A673 (cell line): ENCODE data around the gene DDX20. TPM values are rescaled to one million over a fixed set of nuclear protein-coding genes. Genes with fewer than 3 reads are reported as not detected.

Experiments
- BruUV-seq: library from RNA; stranded (reverse); fragments of 400-500 nt; replicated peaks from 2 replicates; lab custom pipeline; 2021; lab: Mats Ljungman, UMichigan
- CTCF ChIA-PET: fragments of 300-600 bp; sonication (Branson Sonifier 250); formaldehyde crosslinking; loops from one replicate; lab custom pipeline; 2022; ENCODE audit warnings: antibody characterized with exemption; lab: Charles Lee
- POLR2A ChIA-PET: fragments of 300-600 bp; sonication (Branson Sonifier 250); formaldehyde crosslinking; loops from one replicate; lab custom pipeline; 2022; ENCODE audit warnings: antibody characterized with exemption; ENCODE audit not compliant: low non-redundant PET; lab: Charles Lee
- DNase-seq: peaks from one replicate; pipeline ENCODE4 v3.0.0-alpha.2; 2015; ENCODE audit warnings: low spot score
- H3K27ac ChIP-seq: fragments of 200-600 bp; sonication (generic); 2 replicates; pipeline ENCODE4 v1.5.1; 2016; ENCODE audit warnings: mixed run types, low read depth, mild to moderate bottlenecking, mixed read lengths, antibody characterized with exemption, low read length; ENCODE audit not compliant: poor library complexity, severe bottlenecking
- H3K27me3 ChIP-seq: fragments of 200-600 bp; sonication (generic); replicated peaks from 2 replicates; pipeline ENCODE4 v1.6.1; 2017; ENCODE audit warnings: mixed run types, low read depth, mild to moderate bottlenecking, mixed read lengths, antibody characterized with exemption, low read length; ENCODE audit not compliant: insufficient read depth, poor library complexity
- H3K36me3 ChIP-seq: fragments of 200-600 bp; sonication (generic); 2 replicates; pipeline ENCODE4 v1.6.1; 2016; ENCODE audit warnings: mixed run types, mild to moderate bottlenecking, mixed read lengths, antibody characterized with exemption, low read length; ENCODE audit not compliant: insufficient read depth, poor library complexity, severe bottlenecking
- H3K4me1 ChIP-seq: fragments of 200-600 bp; sonication (generic); 2 replicates; pipeline ENCODE4 v1.6.1; 2017; ENCODE audit warnings: mixed run types, mild to moderate bottlenecking, mixed read lengths, antibody characterized with exemption, low read length; ENCODE audit not compliant: insufficient read depth, poor library complexity, severe bottlenecking
- H3K4me3 ChIP-seq: fragments of 200-600 bp; sonication (generic); 2 replicates; pipeline ENCODE4 v1.5.1; 2016; ENCODE audit warnings: low read depth, mixed run types, mild to moderate bottlenecking, mixed read lengths, low read length; ENCODE audit not compliant: poor library complexity, severe bottlenecking
- H3K9me3 ChIP-seq: fragments of 200-600 bp; sonication (generic); 2 replicates; pipeline ENCODE4 v1.6.1; 2016; ENCODE audit warnings: mixed run types, low read depth, mild to moderate bottlenecking, mixed read lengths, antibody characterized with exemption, low read length; ENCODE audit not compliant: poor library complexity, severe bottlenecking
- EZH2 ChIP-seq: fragments of 200-600 bp; sonication (generic); IDR thresholded peaks from 2 replicates; pipeline ENCODE4 v1.6.1; 2017; ENCODE audit warnings: borderline replicate concordance, low read depth, mild to moderate bottlenecking, mixed read lengths, antibody characterized with exemption, low read length; ENCODE audit not compliant: poor library complexity, severe bottlenecking
- intact Hi-C: fragments of 100-400 bp; cut with micrococcal nuclease; formaldehyde crosslinking; loops from one replicate; pipeline ENCODE4 v1.10.0; 2022; ENCODE audit not compliant: unreplicated experiment
- total RNA-seq: library from RNA; stranded (reverse); gene quantifications from 2 replicates; pipeline ENCODE4 v1.2.3, GENCODE V29; 2021
- TF ChIP-seq, protein P1 (sequence below): fragments of 300-800, 200-600 bp; sonication (generic); conservative IDR thresholded peaks from 2 replicates; pipeline ENCODE4 v1.5.1; 2017; ENCODE audit warnings: low read depth, mild to moderate bottlenecking, antibody characterized with exemption, low read length, moderate library complexity, mixed read lengths

The DDX20 gene
- total RNA-seq, 1 experiment from 2014 or later: 26.1 TPM

- no peak overlapping the region for H3K27ac ChIP-seq
- H3K4me3 ChIP-seq: no peak overlapping the region
- TF ChIP-seq, protein P1, sequence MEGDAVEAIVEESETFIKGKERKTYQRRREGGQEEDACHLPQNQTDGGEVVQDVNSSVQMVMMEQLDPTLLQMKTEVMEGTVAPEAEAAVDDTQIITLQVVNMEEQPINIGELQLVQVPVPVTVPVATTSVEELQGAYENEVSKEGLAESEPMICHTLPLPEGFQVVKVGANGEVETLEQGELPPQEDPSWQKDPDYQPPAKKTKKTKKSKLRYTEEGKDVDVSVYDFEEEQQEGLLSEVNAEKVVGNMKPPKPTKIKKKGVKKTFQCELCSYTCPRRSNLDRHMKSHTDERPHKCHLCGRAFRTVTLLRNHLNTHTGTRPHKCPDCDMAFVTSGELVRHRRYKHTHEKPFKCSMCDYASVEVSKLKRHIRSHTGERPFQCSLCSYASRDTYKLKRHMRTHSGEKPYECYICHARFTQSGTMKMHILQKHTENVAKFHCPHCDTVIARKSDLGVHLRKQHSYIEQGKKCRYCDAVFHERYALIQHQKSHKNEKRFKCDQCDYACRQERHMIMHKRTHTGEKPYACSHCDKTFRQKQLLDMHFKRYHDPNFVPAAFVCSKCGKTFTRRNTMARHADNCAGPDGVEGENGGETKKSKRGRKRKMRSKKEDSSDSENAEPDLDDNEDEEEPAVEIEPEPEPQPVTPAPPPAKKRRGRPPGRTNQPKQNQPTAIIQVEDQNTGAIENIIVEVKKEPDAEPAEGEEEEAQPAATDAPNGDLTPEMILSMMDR: no peak
- no peak for TF ChIP-seq EZH2
- peaks cover 8% of the 10 kb centered on the region for H3K4me1 ChIP-seq
- no peak for DNase-seq
- no peaks in the 10 kb centered on the region for H3K36me3 ChIP-seq
- H3K9me3 ChIP-seq: no peaks in the 10 kb centered on the region
- ChIA-PET POLR2A (no interaction called here), CTCF (no interaction called here)
- BruUV-seq: no TSS peak
- no peaks in the 10 kb centered on the region for H3K27me3 ChIP-seq
- intact Hi-C loops: loop anchor here (1.0 kb wide), 1 partner anchor 12 kb away; no protein-coding TSS in a partner anchor
Observed at GRCh38 chr1:111720977-111721786, 34.5 kb upstream of the DDX20 start.

GRCh38 chr1:111723091-111723806, 32.5 kb upstream of the DDX20 start:
- Histone ChIP-seq H3K36me3 (no peaks in the 10 kb centered on the region), H3K27me3 (no peaks in the 10 kb centered on the region), H3K9me3 (no peaks in the 10 kb centered on the region), H3K27ac (no peak overlapping the region), H3K4me1 (peaks cover 8% of the 10 kb centered on the region), H3K4me3 (no peak overlapping the region)
- TF ChIP-seq, protein P1: no peak
- TF ChIP-seq EZH2: no peak
- no peak for DNase-seq
- BruUV-seq: no TSS peak
- intact Hi-C loops: no loop called here
- ChIA-PET POLR2A (no interaction called here), CTCF (no interaction called here)

- intact Hi-C loops: no loop called here
- POLR2A ChIA-PET: no interaction called here
- no peaks in the 10 kb centered on the region for H3K27me3 ChIP-seq
- no peak for DNase-seq
- H3K4me1 ChIP-seq: peaks cover 8% of the 10 kb centered on the region
- CTCF ChIA-PET: no interaction called here
- no TSS peak for BruUV-seq
- TF ChIP-seq EZH2: no peak
- TF ChIP-seq, protein P1: no peak
- H3K4me3 ChIP-seq: no peak overlapping the region
- no peak overlapping the region for H3K27ac ChIP-seq
- no peaks in the 10 kb centered on the region for H3K9me3 ChIP-seq
- no peaks in the 10 kb centered on the region for H3K36me3 ChIP-seq
Observed at GRCh38 chr1:111723871-111724270, 31.8 kb upstream of the DDX20 start.
